HFF-Myc (cell line): ENCODE results near the gene MYL1.

ENCODE experiments used
- DNase-seq: peaks from one replicate; pipeline ENCODE4 v3.0.0-alpha.2; 2011; ENCODE audit warnings: low read depth; ENCODE audit errors: extremely low read depth
- H3K4me3 ChIP-seq: replicated peaks from 2 replicates; pipeline ENCODE4 v1.5.1; 2011; ENCODE audit warnings: low read depth, mild to moderate bottlenecking, control low read depth, low read length
- TF ChIP-seq, protein P1 (sequence below): IDR thresholded peaks from 2 replicates; pipeline ENCODE4 v1.5.1; 2012; ENCODE audit warnings: mild to moderate bottlenecking, low read depth, low read length, control low read depth; ENCODE audit errors: missing control alignments

Gene MYL1

DNA sequence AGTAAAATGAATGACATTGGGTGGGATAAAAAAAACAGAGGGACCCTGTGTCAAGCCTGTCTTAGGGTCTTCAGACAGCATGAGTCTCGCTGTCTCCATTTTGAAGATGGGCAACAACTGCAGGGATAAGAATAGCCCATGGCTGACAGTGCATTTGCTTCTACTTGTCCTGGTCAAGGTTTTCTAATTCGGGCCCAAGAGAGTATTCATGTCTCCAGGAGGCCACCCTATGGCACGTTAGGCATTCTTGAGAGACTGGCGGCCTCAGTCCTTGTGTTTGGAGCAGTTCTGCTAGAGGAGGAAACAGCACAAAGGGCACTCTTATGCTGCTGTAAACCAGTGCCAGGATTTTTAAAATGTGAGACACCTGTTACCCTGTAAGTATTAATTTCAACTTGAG lies 9.5 kb upstream of the MYL1 start:
- DNase-seq: no peak
- TF ChIP-seq, protein P1, sequence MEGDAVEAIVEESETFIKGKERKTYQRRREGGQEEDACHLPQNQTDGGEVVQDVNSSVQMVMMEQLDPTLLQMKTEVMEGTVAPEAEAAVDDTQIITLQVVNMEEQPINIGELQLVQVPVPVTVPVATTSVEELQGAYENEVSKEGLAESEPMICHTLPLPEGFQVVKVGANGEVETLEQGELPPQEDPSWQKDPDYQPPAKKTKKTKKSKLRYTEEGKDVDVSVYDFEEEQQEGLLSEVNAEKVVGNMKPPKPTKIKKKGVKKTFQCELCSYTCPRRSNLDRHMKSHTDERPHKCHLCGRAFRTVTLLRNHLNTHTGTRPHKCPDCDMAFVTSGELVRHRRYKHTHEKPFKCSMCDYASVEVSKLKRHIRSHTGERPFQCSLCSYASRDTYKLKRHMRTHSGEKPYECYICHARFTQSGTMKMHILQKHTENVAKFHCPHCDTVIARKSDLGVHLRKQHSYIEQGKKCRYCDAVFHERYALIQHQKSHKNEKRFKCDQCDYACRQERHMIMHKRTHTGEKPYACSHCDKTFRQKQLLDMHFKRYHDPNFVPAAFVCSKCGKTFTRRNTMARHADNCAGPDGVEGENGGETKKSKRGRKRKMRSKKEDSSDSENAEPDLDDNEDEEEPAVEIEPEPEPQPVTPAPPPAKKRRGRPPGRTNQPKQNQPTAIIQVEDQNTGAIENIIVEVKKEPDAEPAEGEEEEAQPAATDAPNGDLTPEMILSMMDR: no peak
- H3K4me3 ChIP-seq: no peak overlapping the region

- TF ChIP-seq, protein P1: no peak
- DNase-seq: no peak
Measured at GRCh38 chr2:210323003-210323402, 8.0 kb upstream of the MYL1 start.

DNA sequence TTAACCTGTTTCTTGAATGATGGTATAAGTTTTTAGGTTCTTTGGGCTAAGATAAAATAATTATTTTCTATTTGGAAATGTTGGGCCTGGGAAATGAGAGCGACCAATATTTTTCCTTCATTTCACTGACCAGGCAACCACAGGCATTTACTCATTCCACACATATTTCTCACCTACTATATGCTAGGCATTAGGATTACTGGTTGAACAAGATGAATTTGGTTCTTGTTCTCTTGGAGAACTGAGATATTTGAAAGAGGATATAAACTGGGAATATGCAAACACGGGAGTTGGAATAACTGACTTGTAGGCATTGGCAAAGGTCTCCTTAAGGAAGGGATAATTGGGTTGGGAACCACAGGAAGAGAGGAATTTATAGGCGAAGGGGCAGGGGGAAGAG lies 3.9 kb upstream of the MYL1 start:
- TF ChIP-seq, protein P1: no peak
- DNase-seq: no peak
- H3K4me3 ChIP-seq: no peak overlapping the region

More at GRCh38 chr2:210323003-210323402, 8.0 kb upstream of the MYL1 start:
- no peak overlapping the region for H3K4me3 ChIP-seq

DNA sequence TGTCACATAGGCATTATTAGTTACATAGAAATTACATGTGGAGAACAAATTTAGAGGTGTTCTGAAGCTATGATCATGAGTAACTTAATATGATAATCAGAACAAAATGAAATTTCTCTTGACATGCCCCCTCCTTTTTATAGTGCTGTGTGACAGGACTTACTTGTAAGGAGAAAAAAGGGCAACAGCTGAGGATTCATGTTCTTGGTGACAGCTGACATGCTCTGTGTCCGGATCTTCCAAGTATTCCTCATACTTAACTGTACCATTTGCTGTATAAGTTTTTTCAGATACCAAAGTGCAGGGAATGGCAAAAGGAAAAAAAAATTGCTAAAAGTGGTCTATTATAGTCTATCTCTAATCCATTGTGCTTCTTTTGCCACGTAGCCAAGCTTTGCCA lies 3.5 kb upstream of the MYL1 start:
- DNase-seq: no peak
- TF ChIP-seq, protein P1: no peak
- no peak overlapping the region for H3K4me3 ChIP-seq

DNA sequence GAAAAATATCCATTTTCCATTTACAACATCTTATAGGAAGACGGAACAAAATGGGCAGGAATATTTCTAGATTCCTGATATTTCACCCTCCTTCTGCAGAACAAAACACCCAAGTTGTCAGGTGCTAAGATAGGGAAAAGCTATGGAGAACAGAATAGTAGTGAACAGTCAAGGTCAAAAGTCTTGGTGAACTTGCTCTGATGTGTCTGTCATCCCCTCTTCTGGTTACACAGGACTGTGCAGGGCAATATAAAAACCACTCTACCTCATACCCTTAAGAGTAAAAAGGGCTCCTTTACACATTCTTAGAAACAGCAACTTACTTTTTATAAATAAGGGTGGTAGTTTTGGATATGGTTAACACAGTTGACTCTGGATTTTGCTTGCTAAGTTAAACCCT lies 4.4 kb downstream of the MYL1 start:
- no peak overlapping the region for H3K4me3 ChIP-seq
- TF ChIP-seq, protein P1: no peak
- no peak for DNase-seq

GRCh38 chr2:210309548-210310233 lies 5.3 kb downstream of the MYL1 start:
- TF ChIP-seq, protein P1: no peak
- H3K4me3 ChIP-seq: no peak overlapping the region
- no peak for DNase-seq

DNA sequence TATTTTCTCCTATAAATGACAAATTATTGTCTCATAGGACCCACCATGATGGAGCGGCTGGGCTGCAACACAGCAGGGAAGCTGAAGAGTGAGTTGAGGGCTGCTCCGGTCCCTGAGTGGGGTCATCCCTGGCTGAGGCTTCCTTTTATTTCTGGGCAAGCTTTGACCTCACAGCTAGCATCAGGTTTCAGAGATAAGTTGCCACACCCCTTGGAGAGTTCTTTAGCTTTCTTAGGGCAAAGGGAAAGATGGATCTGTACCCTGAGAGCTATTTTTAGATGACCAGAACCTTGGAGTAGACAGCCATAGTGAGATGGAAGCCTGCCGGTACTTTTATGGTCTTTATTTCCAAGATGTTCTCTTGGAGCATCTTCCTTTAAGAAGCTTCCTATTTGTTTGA lies 11.5 kb downstream of the MYL1 start:
- TF ChIP-seq, protein P1: no peak
- DNase-seq: no peak
- H3K4me3 ChIP-seq: no peak overlapping the region
